ENCODE measurements around the gene TTC33.

DNA sequence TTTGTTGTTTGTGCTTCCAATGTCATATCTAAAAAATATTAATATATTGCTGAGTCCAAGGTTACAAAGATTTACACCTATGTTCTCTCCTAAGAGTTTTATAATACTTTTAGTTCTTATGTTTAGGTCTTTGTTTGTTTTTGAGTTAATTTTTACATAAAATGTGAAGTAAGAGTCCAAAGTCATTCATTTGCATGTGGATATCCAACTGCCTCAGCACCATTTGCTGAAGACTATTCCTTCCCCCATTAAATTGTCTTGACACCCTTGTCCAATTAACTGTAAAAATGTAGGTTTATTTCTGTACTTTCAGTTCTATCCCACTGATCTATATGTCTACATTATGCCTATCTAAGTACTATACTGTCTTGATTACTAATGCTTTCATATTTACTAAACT, 35.7 kb downstream of the TTC33 start:
- TF ChIP-seq, protein P1, sequence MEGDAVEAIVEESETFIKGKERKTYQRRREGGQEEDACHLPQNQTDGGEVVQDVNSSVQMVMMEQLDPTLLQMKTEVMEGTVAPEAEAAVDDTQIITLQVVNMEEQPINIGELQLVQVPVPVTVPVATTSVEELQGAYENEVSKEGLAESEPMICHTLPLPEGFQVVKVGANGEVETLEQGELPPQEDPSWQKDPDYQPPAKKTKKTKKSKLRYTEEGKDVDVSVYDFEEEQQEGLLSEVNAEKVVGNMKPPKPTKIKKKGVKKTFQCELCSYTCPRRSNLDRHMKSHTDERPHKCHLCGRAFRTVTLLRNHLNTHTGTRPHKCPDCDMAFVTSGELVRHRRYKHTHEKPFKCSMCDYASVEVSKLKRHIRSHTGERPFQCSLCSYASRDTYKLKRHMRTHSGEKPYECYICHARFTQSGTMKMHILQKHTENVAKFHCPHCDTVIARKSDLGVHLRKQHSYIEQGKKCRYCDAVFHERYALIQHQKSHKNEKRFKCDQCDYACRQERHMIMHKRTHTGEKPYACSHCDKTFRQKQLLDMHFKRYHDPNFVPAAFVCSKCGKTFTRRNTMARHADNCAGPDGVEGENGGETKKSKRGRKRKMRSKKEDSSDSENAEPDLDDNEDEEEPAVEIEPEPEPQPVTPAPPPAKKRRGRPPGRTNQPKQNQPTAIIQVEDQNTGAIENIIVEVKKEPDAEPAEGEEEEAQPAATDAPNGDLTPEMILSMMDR (IDR thresholded peaks at IDR 0.05; ENCODE audit: poor library complexity, severe bottlenecking): no peak
- TF ChIP-seq EZH2 (IDR thresholded peaks at IDR 0.05; ENCODE audit: borderline replicate concordance, insufficient read depth, low read length, poor library complexity, severe bottlenecking): no peak
- no peak for TF ChIP-seq RAD21 (conservative IDR thresholded peaks at IDR 0.05)
- TF ChIP-seq REST (IDR thresholded peaks at IDR 0.05; ENCODE audit: borderline replicate concordance): no peak
- TF ChIP-seq POLR2AphosphoS5 (IDR thresholded peaks at IDR 0.05): no peak
- TF ChIP-seq SMC3 (conservative IDR thresholded peaks at IDR 0.05; ENCODE audit: poor library complexity): no peak
- no peak for TF ChIP-seq MXI1 (conservative IDR thresholded peaks at IDR 0.05; ENCODE audit: poor library complexity, severe bottlenecking)
- TF ChIP-seq EP300 (conservative IDR thresholded peaks at IDR 0.05; ENCODE audit: poor library complexity, severe bottlenecking): no peak

Measured in neural cell (in vitro differentiated cells).